ENCODE measurements around the gene RERE. TPM values are rescaled to one million over a fixed set of nuclear protein-coding genes. Genes with fewer than 3 reads are reported as not detected.
"Not testable (repeated sequence)": the region's sequence is repeated elsewhere in the genome, so short reads cannot be mapped to it uniquely, and the experiment has no call there.

The RERE gene
- total RNA-seq, 1 donor from 2014 or later: 115 TPM

DNA sequence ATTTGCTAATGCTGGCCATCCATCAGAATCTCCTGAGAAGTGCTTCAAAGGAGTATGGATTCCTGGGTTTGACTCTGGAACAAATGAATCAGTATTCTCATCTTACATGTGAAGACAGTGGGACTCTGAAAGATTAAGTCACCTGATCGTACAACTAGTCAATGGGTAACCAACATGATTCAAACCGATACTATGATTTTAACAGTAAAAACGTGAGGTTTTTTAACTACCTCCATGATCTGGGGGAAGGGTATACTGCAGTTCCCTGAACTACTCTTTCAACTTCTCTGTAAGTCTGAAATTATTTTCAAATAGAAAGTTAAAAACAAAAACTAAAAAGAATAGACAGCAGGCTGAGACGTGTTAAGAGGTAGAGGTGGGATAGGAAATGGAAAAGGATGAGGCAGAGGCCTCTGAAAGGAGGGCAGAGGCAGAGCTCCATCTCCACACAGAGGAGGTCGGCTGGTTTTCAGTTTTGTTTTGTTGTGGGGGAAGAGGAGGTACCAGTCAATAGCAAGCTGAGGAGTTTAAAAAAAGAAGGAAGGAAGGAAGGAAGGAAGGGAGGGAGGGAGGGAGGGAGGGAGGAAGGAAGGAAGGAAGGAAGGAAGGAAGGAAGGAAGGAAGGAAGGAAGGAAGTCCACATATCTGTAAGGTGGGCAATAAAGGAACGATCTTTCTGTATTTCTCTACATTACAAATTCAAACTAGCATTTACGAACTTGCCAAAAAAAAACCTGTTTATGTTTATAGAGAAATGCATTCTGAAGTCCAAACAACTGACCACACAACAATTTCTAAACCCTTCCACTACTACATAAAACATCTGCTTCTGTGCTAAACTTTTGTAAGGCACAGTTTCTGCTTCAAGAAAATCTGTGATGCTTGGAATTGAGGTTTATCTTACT lies 213.1 kb downstream of the RERE start:
- intact Hi-C loops (cut with micrococcal nuclease): no loop called here
- ATAC-seq: no peak
- DNase-seq: no peak

DNA sequence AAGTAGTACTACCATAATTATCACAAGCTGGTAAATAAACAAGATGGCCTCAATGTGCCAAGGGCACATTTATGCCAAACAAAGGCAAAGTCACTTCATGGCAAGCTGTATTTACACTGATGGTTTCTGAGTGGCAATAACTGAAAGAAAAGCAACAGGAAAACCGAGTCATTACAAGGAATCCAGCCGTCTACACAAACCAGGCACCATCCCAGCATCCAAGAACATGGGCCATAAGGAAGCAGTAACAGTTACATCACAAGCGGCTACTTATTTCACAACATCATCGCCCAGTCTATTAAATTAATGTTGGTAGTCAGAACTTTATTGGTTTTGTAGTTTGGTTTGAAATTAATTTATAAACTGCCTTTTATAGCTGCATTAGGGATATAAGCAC lies 214.2 kb downstream of the RERE start:
- ATAC-seq: no peak
- intact Hi-C loops (cut with micrococcal nuclease): no loop called here
- DNase-seq: no peak

DNA sequence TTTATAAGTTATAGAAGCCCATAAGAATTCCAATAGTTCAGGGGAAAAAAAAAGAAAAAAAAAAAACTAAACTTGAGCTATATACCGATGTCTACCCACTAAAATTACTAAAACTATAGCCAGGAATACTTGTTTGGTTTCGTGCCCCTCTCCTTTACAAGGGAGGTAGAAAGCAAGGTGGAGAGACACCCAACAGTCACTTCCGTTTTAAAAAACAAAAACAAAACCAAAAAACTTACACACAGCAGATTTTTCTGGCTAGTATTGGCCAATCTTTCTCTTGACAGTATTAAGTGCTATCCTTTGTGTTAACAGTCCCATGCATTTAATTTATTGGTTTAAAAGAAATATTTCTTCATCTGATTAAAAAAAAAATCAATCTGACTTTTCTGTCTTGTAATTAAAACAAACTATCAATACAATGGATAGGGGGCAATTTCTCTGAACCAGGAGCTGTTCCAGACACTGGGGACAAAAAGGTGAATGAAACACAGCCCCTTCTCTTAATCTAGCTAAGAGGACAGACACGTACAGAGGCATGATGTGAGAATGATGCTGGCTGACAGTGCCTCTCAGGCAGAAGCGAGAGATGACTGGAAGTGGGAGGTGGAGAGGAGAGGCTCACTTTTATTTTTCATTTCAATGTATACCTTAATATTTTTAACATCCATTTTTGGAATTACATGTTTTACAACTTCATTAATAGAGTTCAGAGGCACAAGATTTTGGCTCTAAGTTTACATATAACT lies 214.8 kb downstream of the RERE start:
- no peak for ATAC-seq
- DNase-seq: no peak
- intact Hi-C loops (cut with micrococcal nuclease): no loop called here

DNA sequence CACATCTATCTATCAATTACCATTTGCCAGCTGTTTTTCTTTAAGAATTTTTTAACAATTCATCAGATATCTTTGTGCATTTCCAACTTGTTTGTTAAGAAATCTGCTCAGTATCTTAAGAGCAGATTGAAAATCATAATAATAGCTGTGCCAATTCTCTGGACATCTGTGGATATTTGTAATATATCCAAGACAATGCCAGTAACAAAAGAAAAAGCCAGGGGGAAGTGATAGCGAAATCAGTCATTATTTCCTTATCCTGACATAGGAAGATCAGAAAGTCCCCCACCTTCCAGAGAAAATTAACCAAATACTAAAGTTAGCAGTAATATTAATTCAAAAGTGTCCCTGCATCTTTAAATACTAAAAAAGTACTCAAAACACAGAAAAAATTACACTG lies 217.1 kb downstream of the RERE start:
- intact Hi-C loops (cut with micrococcal nuclease): no loop called here
- no peak for ATAC-seq
- no peak for DNase-seq

- intact Hi-C loops (cut with micrococcal nuclease): no loop called here
These were observed 217.7 kb downstream of the RERE start for GRCh38 chr1:8599646-8600212.

GRCh38 chr1:8598783-8599182 lies 218.7 kb downstream of the RERE start:
- DNase-seq (peak; percentile 41), ATAC-seq (peak; percentile 68)
- intact Hi-C loops (cut with micrococcal nuclease): no loop called here

More at GRCh38 chr1:8599646-8600212, 217.7 kb downstream of the RERE start:
- DNase-seq: no peak
- ATAC-seq: no peak

DNA sequence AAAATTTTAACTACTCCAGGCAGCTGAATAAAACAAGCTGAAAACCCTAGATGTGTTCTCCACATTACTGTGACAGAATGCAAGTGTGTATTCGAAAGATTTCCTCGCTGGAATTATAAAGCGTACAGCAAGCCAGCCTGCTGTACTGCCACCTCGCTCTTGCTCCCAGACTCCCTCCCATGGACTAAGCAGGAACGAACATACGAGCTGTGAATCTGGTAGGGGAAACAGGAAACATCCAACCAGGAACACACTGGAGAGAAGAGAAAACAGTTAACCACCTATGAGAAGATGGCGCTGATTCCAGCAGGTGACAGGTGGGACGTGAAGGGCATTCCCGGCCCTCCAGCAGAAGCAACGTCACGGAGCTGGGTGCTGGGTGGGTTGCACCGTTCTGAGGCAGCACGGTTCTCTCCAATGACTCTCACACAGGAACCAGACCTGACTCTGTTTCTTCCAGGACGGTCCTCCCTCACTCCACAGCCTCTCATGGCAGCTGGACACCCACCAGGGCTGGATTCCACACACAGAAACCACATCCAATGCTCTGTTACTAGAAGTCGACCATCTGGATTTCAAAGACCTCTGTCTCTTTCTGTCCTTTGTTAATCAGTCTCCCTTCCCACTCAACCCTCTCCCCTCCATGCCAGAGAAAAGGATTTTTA lies 219.2 kb downstream of the RERE start:
- ATAC-seq: peak; percentile 88
- peak; percentile 48 for DNase-seq
- intact Hi-C loops (cut with micrococcal nuclease): no loop called here

- intact Hi-C loops (cut with micrococcal nuclease): no loop called here
- ATAC-seq: no peak
- no peak for DNase-seq
These were observed 220.0 kb downstream of the RERE start for GRCh38 chr1:8597455-8597854.

DNA sequence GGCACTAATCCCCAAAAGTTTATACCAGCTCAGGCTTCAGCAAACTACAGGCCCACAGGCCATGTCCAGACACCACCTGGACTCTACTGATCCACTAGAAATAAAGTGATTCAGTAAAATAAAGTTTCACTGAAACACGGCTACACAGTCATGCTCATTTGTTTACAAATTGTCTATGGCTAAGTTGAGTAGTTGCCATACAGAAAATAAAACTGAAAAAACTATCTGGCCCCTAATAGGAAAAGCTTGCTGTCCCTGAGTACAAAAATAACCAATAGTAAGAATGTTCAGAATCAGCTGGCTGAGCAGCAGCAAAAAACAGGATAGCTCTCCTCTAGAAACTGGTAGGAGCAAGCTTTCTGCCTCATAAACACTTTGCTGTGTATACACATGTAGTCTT lies 221.5 kb downstream of the RERE start:
- intact Hi-C loops (cut with micrococcal nuclease): no loop called here
- no peak for DNase-seq
- ATAC-seq: no peak

- intact Hi-C loops (cut with micrococcal nuclease): no loop called here
- ATAC-seq: no peak
- DNase-seq: no peak
These were observed 222.1 kb downstream of the RERE start for GRCh38 chr1:8595332-8595731.

DNA sequence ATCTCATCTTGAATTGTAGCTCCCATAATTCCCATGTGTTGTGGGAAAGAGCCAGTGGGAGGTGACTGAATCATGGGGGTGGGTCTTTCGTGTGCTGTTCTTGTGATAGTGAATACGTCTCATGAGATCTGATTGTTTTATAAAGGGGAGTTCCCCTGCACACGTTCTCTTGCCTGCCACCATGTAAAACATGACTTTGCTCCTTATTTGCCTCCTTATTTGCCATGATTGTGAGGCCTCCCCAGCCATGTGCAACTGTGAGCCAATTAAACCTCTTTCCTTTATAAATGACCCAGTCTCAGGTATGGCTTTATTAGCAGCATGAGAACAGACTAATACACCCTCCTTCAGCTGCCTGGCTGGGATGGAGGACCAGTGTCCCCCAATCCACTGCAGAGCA lies 224.1 kb downstream of the RERE start:
- intact Hi-C loops (cut with micrococcal nuclease); DNase-seq; ATAC-seq: not testable (repeated sequence)

DNA sequence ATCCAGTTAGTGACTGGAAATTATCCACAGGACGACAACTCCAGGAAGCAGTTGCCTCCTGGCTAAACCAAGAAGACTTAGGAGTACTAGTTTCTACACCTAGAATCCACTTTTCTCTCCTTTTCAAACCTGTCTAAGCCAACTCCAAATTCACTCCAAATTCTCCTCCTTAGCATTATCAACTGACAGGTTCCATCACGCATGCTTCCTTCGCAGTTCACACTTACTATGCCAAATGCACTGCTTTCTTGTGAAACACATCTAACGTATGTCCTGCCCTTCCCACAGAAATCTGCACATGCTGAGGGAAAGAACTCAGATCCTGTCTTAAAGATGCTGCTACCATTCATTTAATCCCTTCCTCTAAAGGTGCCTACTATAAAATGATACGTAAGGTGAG lies 225.9 kb downstream of the RERE start:
- ATAC-seq (no peak), DNase-seq (no peak)
- intact Hi-C loops (cut with micrococcal nuclease): no loop called here

DNA sequence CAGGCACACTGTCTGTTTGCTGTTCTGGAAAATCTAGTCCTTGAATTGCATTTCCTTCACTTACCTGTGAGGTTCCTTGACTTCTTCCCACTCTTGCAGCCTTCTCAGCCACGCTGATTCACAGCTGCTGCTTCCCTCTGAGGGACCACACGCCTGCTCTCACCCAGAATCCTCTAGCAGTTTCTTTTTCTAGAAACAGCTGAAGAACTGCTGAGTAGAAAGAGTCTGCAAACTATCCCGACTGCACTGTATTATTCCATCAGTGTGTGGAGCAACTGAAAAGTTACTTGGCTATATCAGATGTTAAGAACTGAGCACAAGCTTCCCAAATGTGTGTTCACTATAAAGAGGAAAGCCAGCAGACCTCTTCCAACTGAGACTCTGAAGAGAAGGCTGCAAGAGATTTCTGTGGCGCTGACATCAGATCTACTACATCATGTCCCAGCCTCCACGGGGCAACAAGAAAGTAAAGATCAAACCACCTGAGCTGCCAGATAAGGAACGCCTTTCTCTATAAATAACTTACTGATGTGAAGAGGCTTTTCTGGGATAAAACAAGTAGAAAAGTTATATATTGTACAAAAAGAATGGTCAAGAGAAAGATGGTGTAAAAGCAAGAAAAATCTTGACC lies 226.6 kb downstream of the RERE start:
- DNase-seq (no peak), ATAC-seq (peak; percentile 74)
- intact Hi-C loops (cut with micrococcal nuclease): no loop called here

GRCh38 chr1:8589571-8589970 lies 227.9 kb downstream of the RERE start:
- DNase-seq: no peak
- intact Hi-C loops (cut with micrococcal nuclease): no loop called here
- ATAC-seq: no peak

DNA sequence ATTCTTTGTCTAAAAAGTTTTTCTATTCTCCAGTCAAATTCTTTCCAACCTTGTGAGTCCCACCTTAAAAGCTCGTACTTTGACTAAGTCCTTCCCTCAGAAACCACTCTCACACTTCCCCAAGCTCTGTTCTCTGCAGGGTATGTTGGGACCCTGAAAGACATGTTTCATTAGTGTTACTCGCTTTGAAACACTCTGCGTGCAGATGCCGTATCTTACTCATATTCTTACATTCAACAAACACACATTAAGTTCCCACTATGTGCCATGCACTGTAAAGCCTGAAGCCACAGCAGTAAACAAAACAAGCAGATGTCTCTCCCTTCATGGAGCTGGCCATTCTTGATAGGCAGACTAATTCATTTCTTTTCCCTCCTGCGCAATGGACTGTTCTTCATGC lies 229.7 kb downstream of the RERE start:
- intact Hi-C loops (cut with micrococcal nuclease): no loop called here
- no peak for ATAC-seq
- no peak for DNase-seq

GRCh38 chr1:8586438-8586837 lies 231.0 kb downstream of the RERE start:
- ATAC-seq (no peak), DNase-seq (no peak)
- intact Hi-C loops (cut with micrococcal nuclease): no loop called here

- intact Hi-C loops (cut with micrococcal nuclease): no loop called here
- DNase-seq (no peak), ATAC-seq (no peak)
These were observed 233.1 kb downstream of the RERE start for GRCh38 chr1:8584316-8584715.

- DNase-seq (no peak), ATAC-seq (no peak)
- intact Hi-C loops (cut with micrococcal nuclease): no loop called here
These were observed 234.4 kb downstream of the RERE start for GRCh38 chr1:8583031-8583430.

GRCh38 chr1:8580566-8580965 lies 236.9 kb downstream of the RERE start:
- ATAC-seq: peak; percentile 87
- intact Hi-C loops (cut with micrococcal nuclease): no loop called here
- no peak for DNase-seq

All from left ventricle myocardium superior (tissue), 1 donor.